BJ (cell line): ENCODE data around the gene SAMD14. TPM values are rescaled to one million over a fixed set of nuclear protein-coding genes. Genes with fewer than 3 reads are reported as not detected.

Experiments used
- CTCF ChIA-PET: fragments of 350-600 bp; formaldehyde crosslinking; extraction: SDS; loops from one replicate; lab custom pipeline; 2021; ENCODE audit warnings: antibody characterized with exemption, inconsistent platforms; lab: Yijun Ruan, JAX
- POLR2A ChIA-PET: fragments of 300-600 bp; sonication (Branson Sonifier 250); formaldehyde crosslinking; extraction: SDS; loops from one replicate; lab custom pipeline; 2021; ENCODE audit warnings: antibody characterized with exemption; lab: Charles Lee
- DNase-seq: peaks from one replicate; pipeline ENCODE4 v3.0.0-alpha.2; 2011; ENCODE audit warnings: low read depth
- H3K27me3 ChIP-seq: 2 replicates; pipeline ENCODE4 v1.6.0; 2011; ENCODE audit warnings: low read length; ENCODE audit not compliant: control insufficient read depth, insufficient read depth
- H3K36me3 ChIP-seq: 2 replicates; pipeline ENCODE4 v1.5.1; 2011; ENCODE audit warnings: low read length; ENCODE audit not compliant: control insufficient read depth, insufficient read depth
- H3K4me3 ChIP-seq: 2 replicates; pipeline ENCODE4 v1.5.1; 2011; ENCODE audit warnings: low read depth, mild to moderate bottlenecking, control low read depth, low read length
- polyA plus RNA-seq: library from polyadenylated mRNA; depleted of rRNA; stranded (reverse); fragments of >200 nt; gene quantifications from 2 replicates; pipeline ENCODE4 v1.2.3, GENCODE V29; 2011
- TF ChIP-seq, protein P1 (sequence below): IDR thresholded peaks from 2 replicates; pipeline ENCODE4 v1.5.1; 2011; ENCODE audit warnings: low read depth, mild to moderate bottlenecking, control low read depth, inconsistent platforms, low read length, moderate library complexity; ENCODE audit not compliant: insufficient read depth

Gene SAMD14
- polyA plus RNA-seq, 1 experiment, result 5.3 TPM

DNA sequence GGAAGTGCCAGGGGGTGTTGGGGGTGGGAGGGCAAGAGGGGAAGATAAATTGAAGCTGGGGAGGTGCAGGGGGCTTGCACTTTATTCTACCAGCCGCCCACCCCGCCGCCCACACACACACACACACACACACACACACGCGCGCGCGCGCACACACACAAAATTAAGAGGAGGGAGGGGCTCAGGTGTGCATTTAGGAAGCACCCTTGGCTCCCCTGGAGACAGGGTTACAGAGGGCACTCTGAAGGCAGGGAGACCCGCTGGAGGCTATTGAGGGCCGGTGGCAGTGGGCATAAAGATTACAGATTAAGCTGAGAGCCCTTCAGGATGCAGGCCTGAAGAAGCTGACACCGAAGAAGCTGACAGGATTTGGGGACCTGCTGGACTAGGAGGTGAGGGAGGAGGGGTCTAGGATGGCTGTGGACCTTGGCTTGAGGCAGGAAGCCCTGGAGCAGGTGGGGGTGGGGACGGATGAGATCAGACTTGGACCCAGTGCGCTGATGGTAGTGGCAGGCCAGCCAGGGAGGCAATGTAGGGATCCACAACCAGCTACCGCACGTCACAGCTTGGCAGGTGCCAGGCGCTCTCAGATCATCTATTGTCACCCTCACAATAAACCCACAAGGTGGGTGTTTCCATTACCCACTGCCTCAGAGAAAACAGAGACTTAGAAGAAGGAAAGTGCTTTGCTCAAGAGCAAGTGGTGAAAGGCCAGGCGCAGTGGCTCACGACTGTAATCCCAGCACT, 772 bp upstream of the SAMD14 start:
- POLR2A ChIA-PET, result no interaction called here
- peaks cover 9% of the 10 kb centered on the region for H3K36me3 ChIP-seq
- no peak for DNase-seq
- H3K27me3 ChIP-seq, result no peaks in the 10 kb centered on the region
- CTCF ChIA-PET, result interaction anchor here (0.8 to 2.4 kb wide), 10 partner anchors 8 to 167 kb away, joined by 3 to 9 read pairs (median 4); no protein-coding TSS in a partner anchor
- TF ChIP-seq, protein P1, sequence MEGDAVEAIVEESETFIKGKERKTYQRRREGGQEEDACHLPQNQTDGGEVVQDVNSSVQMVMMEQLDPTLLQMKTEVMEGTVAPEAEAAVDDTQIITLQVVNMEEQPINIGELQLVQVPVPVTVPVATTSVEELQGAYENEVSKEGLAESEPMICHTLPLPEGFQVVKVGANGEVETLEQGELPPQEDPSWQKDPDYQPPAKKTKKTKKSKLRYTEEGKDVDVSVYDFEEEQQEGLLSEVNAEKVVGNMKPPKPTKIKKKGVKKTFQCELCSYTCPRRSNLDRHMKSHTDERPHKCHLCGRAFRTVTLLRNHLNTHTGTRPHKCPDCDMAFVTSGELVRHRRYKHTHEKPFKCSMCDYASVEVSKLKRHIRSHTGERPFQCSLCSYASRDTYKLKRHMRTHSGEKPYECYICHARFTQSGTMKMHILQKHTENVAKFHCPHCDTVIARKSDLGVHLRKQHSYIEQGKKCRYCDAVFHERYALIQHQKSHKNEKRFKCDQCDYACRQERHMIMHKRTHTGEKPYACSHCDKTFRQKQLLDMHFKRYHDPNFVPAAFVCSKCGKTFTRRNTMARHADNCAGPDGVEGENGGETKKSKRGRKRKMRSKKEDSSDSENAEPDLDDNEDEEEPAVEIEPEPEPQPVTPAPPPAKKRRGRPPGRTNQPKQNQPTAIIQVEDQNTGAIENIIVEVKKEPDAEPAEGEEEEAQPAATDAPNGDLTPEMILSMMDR, result no peak
- H3K4me3 ChIP-seq, result peak overlapping the region; percentile 54

DNA sequence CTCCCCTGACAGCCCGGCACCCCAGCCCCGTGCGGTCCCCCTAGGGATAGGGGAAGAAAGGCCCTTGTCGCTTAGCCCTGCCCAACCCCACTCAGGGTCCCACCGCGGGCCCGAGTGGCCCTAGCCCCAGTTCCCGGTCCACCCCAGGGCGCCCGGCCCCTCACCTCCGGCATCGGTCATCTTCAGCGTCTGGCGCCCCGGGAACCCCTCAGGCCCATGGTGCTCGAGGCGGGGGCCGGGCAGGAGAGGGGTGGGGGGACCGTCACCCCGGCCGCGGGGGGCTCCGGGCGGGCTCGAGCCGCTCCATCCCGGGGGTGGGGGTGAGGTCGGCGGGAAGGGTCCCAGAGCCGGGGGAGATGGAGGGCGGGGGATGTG, 620 bp downstream of the SAMD14 start:
- no peaks in the 10 kb centered on the region for H3K27me3 ChIP-seq
- TF ChIP-seq, protein P1, result no peak
- DNase-seq, result no peak
- ChIA-PET POLR2A (interaction anchor here (0.6 to 0.7 kb wide), 2 partner anchors 12 to 22 kb away, joined by 4 to 14 read pairs; no protein-coding TSS in a partner anchor), CTCF (interaction anchor here (1.2 to 1.7 kb wide), 4 partner anchors 10 to 169 kb away, joined by 3 to 5 read pairs (median 4); no protein-coding TSS in a partner anchor)
- no peaks in the 10 kb centered on the region for H3K36me3 ChIP-seq
- peak overlapping the region; percentile 54 for H3K4me3 ChIP-seq

DNA sequence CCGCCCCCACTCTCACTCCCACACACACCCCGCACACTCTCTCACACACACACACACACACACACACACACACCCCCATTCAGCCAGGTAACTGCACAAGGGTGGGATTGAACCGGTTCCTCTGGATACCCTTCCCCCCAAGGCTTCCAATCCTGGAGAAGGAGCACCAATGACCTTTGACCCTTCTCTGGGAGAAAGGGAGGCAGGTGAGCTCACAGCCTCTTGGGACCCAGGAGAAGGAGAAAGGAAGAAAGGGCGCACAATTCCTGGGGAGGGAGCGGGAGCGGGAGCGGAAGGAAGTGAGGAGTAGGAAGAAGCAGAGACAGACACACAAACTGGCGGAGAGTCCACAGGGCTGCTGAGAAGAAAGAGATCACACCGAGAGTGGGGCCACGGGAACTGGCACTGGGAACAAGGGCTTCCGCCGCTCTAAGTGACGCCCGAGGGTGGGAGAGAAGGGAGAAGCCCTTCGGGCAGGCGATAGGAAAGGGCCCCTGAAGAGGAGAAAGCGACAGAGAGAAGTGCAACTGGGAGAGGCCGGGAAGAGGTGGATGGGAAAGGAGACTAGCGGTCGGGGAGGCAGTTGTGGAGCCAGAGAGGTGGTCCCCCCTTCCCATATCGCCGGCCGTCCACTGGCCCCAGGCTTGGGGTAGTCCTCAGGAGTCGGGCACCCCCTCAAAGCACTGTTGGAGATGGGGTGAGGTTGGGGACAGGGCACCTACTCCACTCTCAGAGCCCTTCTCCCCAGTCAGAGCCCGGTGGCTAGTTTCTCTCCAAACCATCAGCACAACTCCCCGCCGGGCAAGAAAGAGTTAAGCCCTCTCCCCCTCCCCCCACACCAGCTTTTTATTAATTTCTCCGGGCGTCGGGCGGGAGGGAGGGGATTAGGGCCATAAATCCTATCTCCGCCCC, 1.3 kb downstream of the SAMD14 start:
- peak overlapping the region; percentile 54 for H3K4me3 ChIP-seq
- no peaks in the 10 kb centered on the region for H3K36me3 ChIP-seq
- TF ChIP-seq, protein P1, result no peak
- ChIA-PET CTCF (interaction anchor here (0.7 kb wide), 1 partner anchor 119 kb away, joined by 4 read pairs; no protein-coding TSS in a partner anchor), POLR2A (no interaction called here)
- H3K27me3 ChIP-seq, result no peaks in the 10 kb centered on the region
- no peak for DNase-seq

DNA sequence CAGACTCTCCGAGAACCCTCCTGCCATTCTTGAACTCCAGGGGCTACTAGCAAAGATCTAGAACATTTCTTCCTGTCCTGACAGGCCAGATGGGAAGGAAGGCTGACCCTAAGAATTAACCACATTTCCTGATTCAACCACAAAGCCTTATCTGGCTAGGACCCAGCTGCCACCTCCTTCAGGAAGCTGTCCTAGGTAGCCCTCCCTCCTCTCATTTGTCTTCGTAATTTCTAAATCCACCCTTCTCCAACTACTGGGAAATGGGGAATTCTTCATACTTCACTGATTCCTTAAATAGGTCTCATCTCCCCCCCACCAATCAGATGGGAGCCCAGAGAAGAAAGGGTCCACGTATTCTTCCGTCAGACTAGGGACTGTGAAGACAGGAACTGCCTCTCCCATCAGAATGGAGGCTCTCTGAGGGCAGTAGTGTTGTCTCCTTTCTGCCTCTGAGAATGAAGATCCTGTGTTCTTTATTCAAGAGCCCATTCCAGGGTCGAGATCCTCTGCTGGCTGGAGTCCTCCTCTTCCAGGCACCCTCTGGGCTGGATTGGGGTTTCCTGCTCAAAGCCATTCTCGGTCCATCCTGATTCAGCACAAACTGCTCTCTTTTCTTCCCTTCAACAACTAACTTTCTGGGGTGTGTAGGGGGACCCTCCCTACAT, 2.1 kb downstream of the SAMD14 start:
- no peaks in the 10 kb centered on the region for H3K27me3 ChIP-seq
- no peaks in the 10 kb centered on the region for H3K36me3 ChIP-seq
- DNase-seq, result no peak
- POLR2A ChIA-PET, result no interaction called here
- H3K4me3 ChIP-seq, result no peak overlapping the region
- CTCF ChIA-PET, result interaction anchor here (1.0 to 2.0 kb wide), 3 partner anchors 11 to 34 kb away, joined by 4 to 5 read pairs (median 4); no protein-coding TSS in a partner anchor
- TF ChIP-seq, protein P1, result no peak
